ENCODE results near the gene BAIAP2. TPM values are rescaled to one million over a fixed set of nuclear protein-coding genes. Genes with fewer than 3 reads are reported as not detected.
A peak's percentile ranks its signal among the peaks of the same experiment; 100 is the strongest.

The BAIAP2 gene
- total and polyA plus RNA-seq, 2 of the 13 experiments (the other 11 are each of a cell fraction or from before 2014, with no cell fraction given) = 22.5 to 24.0 TPM

- TF ChIP-seq ZBTB40 (IDR thresholded peaks at IDR 0.05) = no peak
- TF ChIP-seq ZBTB40 (CRISPR knock-in tag; IDR thresholded peaks at IDR 0.05) = no peak
- peak; percentile 29; the same call in 1 of the 2 replicates for TF ChIP-seq RXRA (CRISPR knock-in tag; IDR thresholded peaks at IDR 0.05)
- TF ChIP-seq THAP9 (CRISPR knock-in tag; IDR thresholded peaks at IDR 0.05; ENCODE audit: borderline replicate concordance) = no peak
- no peak for TF ChIP-seq IKZF5 (CRISPR knock-in tag; IDR thresholded peaks at IDR 0.05)
- no peak; the same call in 1 of the 2 replicates for TF ChIP-seq ZNF772 (CRISPR knock-in tag; IDR thresholded peaks at IDR 0.05)
- TF ChIP-seq ZNF362 (CRISPR knock-in tag; IDR thresholded peaks at IDR 0.05; ENCODE audit: borderline replicate concordance) = 0 out of 2 replicates have a peak, but pooled peaks have one; percentile 10
- TF ChIP-seq ZNF740 (CRISPR knock-in tag; IDR thresholded peaks at IDR 0.05) = no peak
- TF ChIP-seq ZNF589 (CRISPR knock-in tag; conservative IDR thresholded peaks at IDR 0.05) = no peak
- TF ChIP-seq REL (CRISPR knock-in tag; conservative IDR thresholded peaks at IDR 0.05) = no peak
- TF ChIP-seq MLX (CRISPR knock-in tag; IDR thresholded peaks at IDR 0.05) = no peak
- TF ChIP-seq ZFP36L1 (CRISPR knock-in tag; IDR thresholded peaks at IDR 0.05) = no peak
Observed at GRCh38 chr17:81130385-81131361, 95.7 kb downstream of the BAIAP2 start (continued).
